Prostate gland (tissue), 2 donors: Measurements from ENCODE around the gene ARMC3.
"Not testable (repeated sequence)": the region's sequence is repeated elsewhere in the genome, so short reads cannot be mapped to it uniquely, and the experiment has no call there.

ENCODE experiments used
- CTCF ChIP-seq, 4 experiments: fragments of 200-600 bp in 2 of 4; fragments of 450-650 bp in 2 of 4; sonication (generic) in 2 of 4; IDR thresholded peaks; 1 replicate in 3 of 4; 2 replicates in 1 of 4; pipeline ENCODE4 v1.5.1; 2016 to 2019; ENCODE audit warnings: antibody characterized with exemption in 4 of 4, mild to moderate bottlenecking in 2 of 4, moderate library complexity in 2 of 4
- POLR2A ChIP-seq: fragments of 450-650 bp; IDR thresholded peaks from one replicate; pipeline ENCODE4 v1.6.1; 2016; ENCODE audit warnings: antibody characterized with exemption, mild to moderate bottlenecking
- POLR2AphosphoS5 ChIP-seq: sonication (generic); formaldehyde crosslinking; IDR thresholded peaks from one replicate; pipeline ENCODE4 v1.6.1; 2017; ENCODE audit warnings: antibody characterized with exemption

GRCh38 chr10:23072593-23072992, 144.7 kb downstream of the ARMC3 start:
- TF ChIP-seq CTCF (IDR thresholded peaks at IDR 0.05); POLR2A; POLR2AphosphoS5: not testable (repeated sequence)
